H1 (cell line): ENCODE data around the gene LDLRAD1. TPM values are rescaled to one million over a fixed set of nuclear protein-coding genes. Genes with fewer than 3 reads are reported as not detected.

Experiments used
- CTCF ChIA-PET: fragments of 300-600 bp; sonication (Branson Sonifier 250); formaldehyde crosslinking; loops from one replicate; lab custom pipeline; 2021; ENCODE audit not compliant: partially characterized antibody; lab: Charles Lee
- POLR2A ChIA-PET: fragments of 300-600 bp; sonication (Branson Sonifier 250); formaldehyde crosslinking; loops from one replicate; lab custom pipeline; 2021; ENCODE audit warnings: inconsistent platforms; ENCODE audit not compliant: partially characterized antibody; lab: Charles Lee
- DNase-seq, 2 experiments: peaks; one replicate each; pipeline versions ENCODE4 v3.0.0 to v3.0.0-alpha.2; 2010 to 2022; ENCODE audit warnings: low spot score in 2 of 2, low read depth in 1 of 2, mixed read lengths in 1 of 2
- FAIRE-seq: peaks from 2 replicates; lab custom pipeline; 2011; peaks lifted over from hg19 to GRCh38; lab: Jason Lieb, UNC
- H2AFZ ChIP-seq: 2 replicates; pipeline ENCODE4 v1.8.1; 2012; ENCODE audit warnings: low read length, inconsistent platforms
- H2AK5ac ChIP-seq: 2 replicates; pipeline ENCODE4 v1.6.1; 2013; ENCODE audit warnings: low read depth, low read length
- H2BK120ac ChIP-seq: replicated peaks from 2 replicates; pipeline ENCODE3; 2013; ENCODE audit warnings: low read depth, low read length, inconsistent platforms
- H2BK12ac ChIP-seq: 2 replicates; pipeline ENCODE4 v1.6.1; 2013; ENCODE audit warnings: low read depth, low read length
- H2BK15ac ChIP-seq: 2 replicates; pipeline ENCODE4 v1.6.1; 2013; ENCODE audit warnings: low read length
- H2BK20ac ChIP-seq: 2 replicates; pipeline ENCODE4 v1.6.1; 2013; ENCODE audit warnings: low read length
- H2BK5ac ChIP-seq: 2 replicates; pipeline ENCODE4 v1.6.1; 2013; ENCODE audit warnings: low read depth, low read length
- H3K14ac ChIP-seq: 2 replicates; pipeline ENCODE4 v1.6.1; 2013; ENCODE audit warnings: inconsistent platforms; ENCODE audit not compliant: insufficient read length
- H3K18ac ChIP-seq: 2 replicates; pipeline ENCODE4 v1.6.1; 2013; ENCODE audit warnings: low read length; ENCODE audit errors: extremely low read depth
- H3K23ac ChIP-seq: 2 replicates; pipeline ENCODE4 v1.6.1; 2013; ENCODE audit warnings: inconsistent platforms; ENCODE audit not compliant: insufficient read length
- H3K23me2 ChIP-seq: 2 replicates; pipeline ENCODE4 v1.6.1; 2013; ENCODE audit warnings: low read depth, low read length
- H3K27ac ChIP-seq: 2 replicates; pipeline ENCODE4 v1.6.1; 2011; ENCODE audit warnings: low read depth, low read length, inconsistent platforms
- H3K27me3 ChIP-seq, 4 experiments: replicated peaks in 1 of 4; 1 replicate in 1 of 4; 2 replicates in 3 of 4; pipeline versions ENCODE4 v1.6.1 to v1.8.1; 2011 to 2013; ENCODE audit warnings: low read length in 3 of 4, mild to moderate bottlenecking in 3 of 4, inconsistent platforms in 2 of 4, mixed read lengths in 2 of 4, moderate library complexity in 1 of 4; ENCODE audit not compliant: control insufficient read depth in 3 of 4, insufficient read depth in 3 of 4; ENCODE audit errors: extremely low read depth in 1 of 4
- H3K36me3 ChIP-seq, 4 experiments: 2 replicates each; pipeline versions ENCODE4 v1.6.1 to v1.8.1; 2011 to 2013; ENCODE audit warnings: mild to moderate bottlenecking in 4 of 4, low read length in 3 of 4, moderate library complexity in 2 of 4, control low read depth in 1 of 4, inconsistent platforms in 1 of 4; ENCODE audit not compliant: insufficient read depth in 4 of 4, control insufficient read depth in 2 of 4
- H3K4ac ChIP-seq: replicated peaks from 2 replicates; pipeline ENCODE3; 2013; ENCODE audit warnings: low read length, low read depth, mixed read lengths, inconsistent platforms; ENCODE audit not compliant: insufficient read length
- H3K4me1 ChIP-seq, 4 experiments: replicated peaks in 1 of 4; 1 replicate in 1 of 4; 2 replicates in 3 of 4; pipeline versions ENCODE4 v1.6.1 to v1.8.1; 2011 to 2013; ENCODE audit warnings: low read length in 3 of 4, inconsistent platforms in 2 of 4, mixed read lengths in 1 of 4; ENCODE audit not compliant: insufficient read depth in 4 of 4, control insufficient read depth in 3 of 4
- H3K4me2 ChIP-seq, 2 experiments: 2 replicates each; pipeline versions ENCODE4 v1.6.1 to v1.8.1; 2011 to 2013; ENCODE audit warnings: low read depth in 2 of 2, low read length in 2 of 2, control low read depth in 1 of 2, inconsistent platforms in 1 of 2, mild to moderate bottlenecking in 1 of 2; ENCODE audit not compliant: insufficient read depth in 1 of 2
- H3K4me3 ChIP-seq, 4 experiments: fragments of 200-600, 300-600 bp in 1 of 4; sonication (generic), shearing (Covaris generic), sonication (Bioruptor Twin) in 1 of 4; 2 replicates each; pipeline versions ENCODE4 v1.5.1 to v1.8.1; 2011 to 2016; ENCODE audit warnings: low read length in 4 of 4, low read depth in 3 of 4, control low read depth in 2 of 4, inconsistent platforms in 2 of 4, mild to moderate bottlenecking in 2 of 4, mixed read lengths in 1 of 4, moderate library complexity in 1 of 4; ENCODE audit not compliant: insufficient read depth in 2 of 4; ENCODE audit errors: extremely low read depth in 1 of 4
- H3K56ac ChIP-seq: replicated peaks from 2 replicates; pipeline ENCODE3; 2013; ENCODE audit warnings: low read depth, mild to moderate bottlenecking, mixed read lengths, low read length, inconsistent platforms; ENCODE audit not compliant: insufficient read length
- H3K79me1 ChIP-seq: 2 replicates; pipeline ENCODE4 v1.6.1; 2013; ENCODE audit warnings: low read depth, low read length, control low read depth
- H3K79me2 ChIP-seq, 2 experiments: 2 replicates each; pipeline versions ENCODE4 v1.6.1 to v1.8.1; 2012 to 2013; ENCODE audit warnings: low read length in 2 of 2, mild to moderate bottlenecking in 2 of 2, inconsistent platforms in 1 of 2; ENCODE audit not compliant: insufficient read depth in 2 of 2, control insufficient read depth in 1 of 2
- H3K9ac ChIP-seq, 4 experiments: replicated peaks in 1 of 4; 1 replicate in 1 of 4; 2 replicates in 3 of 4; pipeline versions ENCODE4 v1.6.1 to v1.8.1; 2011 to 2013; ENCODE audit warnings: low read depth in 3 of 4, low read length in 3 of 4, control low read depth in 2 of 4, mild to moderate bottlenecking in 2 of 4, moderate library complexity in 2 of 4, inconsistent platforms in 1 of 4; ENCODE audit errors: extremely low read depth in 1 of 4
- H3K9me3 ChIP-seq, 2 experiments: 2 replicates each; pipeline versions ENCODE4 v1.6.1 to v1.8.1; 2012 to 2013; ENCODE audit warnings: mild to moderate bottlenecking in 2 of 2, moderate library complexity in 2 of 2, control low read depth in 1 of 2, inconsistent platforms in 1 of 2, low read depth in 1 of 2, low read length in 1 of 2, mixed read lengths in 1 of 2; ENCODE audit not compliant: insufficient read depth in 2 of 2
- H4K20me1 ChIP-seq, 2 experiments: replicated peaks in 1 of 2; 2 replicates each; pipeline versions ENCODE3 to v1.8.1; 2011 to 2013; ENCODE audit warnings: inconsistent platforms in 2 of 2, low read length in 2 of 2, mild to moderate bottlenecking in 1 of 2; ENCODE audit not compliant: insufficient read depth in 2 of 2, control insufficient read depth in 1 of 2
- H4K5ac ChIP-seq: 2 replicates; pipeline ENCODE4 v1.6.1; 2013; ENCODE audit warnings: low read length, low read depth, mixed read lengths, inconsistent platforms; ENCODE audit not compliant: insufficient read length
- H4K8ac ChIP-seq: 2 replicates; pipeline ENCODE4 v1.8.0; 2013; ENCODE audit warnings: mild to moderate bottlenecking, moderate library complexity, low read length, inconsistent platforms; ENCODE audit not compliant: insufficient read depth; ENCODE audit errors: extremely low read depth
- H4K91ac ChIP-seq: replicated peaks from 2 replicates; pipeline ENCODE3; 2013; ENCODE audit warnings: low read length, mixed read lengths, inconsistent platforms; ENCODE audit not compliant: insufficient read length
- CHD1 ChIP-seq: IDR thresholded peaks from 2 replicates; pipeline ENCODE4 v1.6.1; 2012; ENCODE audit warnings: low read depth, low read length, improper control_type of control experiment
- CHD2 ChIP-seq: IDR thresholded peaks from 2 replicates; pipeline ENCODE4 v1.6.1; 2012; ENCODE audit warnings: low read length, improper control_type of control experiment
- HDAC6 ChIP-seq: IDR thresholded peaks from one replicate; pipeline ENCODE4 v1.7.1; 2012; ENCODE audit warnings: low read depth, mild to moderate bottlenecking, inconsistent platforms, low read length, moderate library complexity
- KDM1A ChIP-seq: fragments of 200-600, 300-600 bp; sonication (generic); IDR thresholded peaks from 2 replicates; pipeline ENCODE4 v1.7.1; 2016; ENCODE audit warnings: mild to moderate bottlenecking, low read length, borderline replicate concordance
- POLR2AphosphoS5 ChIP-seq: IDR thresholded peaks from 2 replicates; pipeline ENCODE4 v1.6.1; 2011; ENCODE audit warnings: low read depth, low read length
- SAP30 ChIP-seq: fragments of 300-600 bp; sonication (generic); IDR thresholded peaks from 2 replicates; pipeline ENCODE4 v1.7.1; 2012; ENCODE audit warnings: low read length, moderate library complexity, mild to moderate bottlenecking, inconsistent platforms; ENCODE audit not compliant: insufficient read depth, insufficient replicate concordance
- SP1 ChIP-seq: IDR thresholded peaks from 2 replicates; pipeline ENCODE4 v1.6.1; 2011; ENCODE audit warnings: low read depth, low read length
- TEAD4 ChIP-seq: IDR thresholded peaks from 2 replicates; pipeline ENCODE4 v1.6.1; 2012; ENCODE audit warnings: low read depth, low read length, inconsistent platforms, mixed read lengths
- WGBS, 2 experiments: shearing (Covaris generic) in 1 of 2; methylation state at CpG; one replicate each; pipeline versions ENCODE4 v1.1.6 to v1.1.7; 2013 to 2015; ENCODE audit warnings: low lambda C conversion rate in 2 of 2, mixed read lengths in 2 of 2, inconsistent platforms in 1 of 2, low coverage in 1 of 2, missing lambda C conversion rate in 1 of 2; ENCODE audit not compliant: insufficient replicate concordance in 2 of 2, insufficient coverage in 1 of 2, insufficient read length in 1 of 2; ENCODE audit errors: extremely low coverage in 1 of 2, missing lambda C conversion rate in 1 of 2; 5-methylcytosine and 5-hydroxymethylcytosine counted together
- polyA plus RNA-seq, 7 experiments: library from polyadenylated mRNA; depleted of rRNA in 3 of 7; stranded (reverse) in 5 of 7; unstranded in 2 of 7; fragments of >200 nt in 5 of 7; fragments of 200-250 nt in 2 of 7; gene quantifications; 1 replicate in 5 of 7; 2 replicates in 1 of 7; 4 replicates in 1 of 7; pipeline versions ENCODE4 v1.2.1 to v1.2.3, GENCODE V29; 2011 to 2013; ENCODE audit warnings: missing spikeins in 2 of 7, mixed read lengths in 2 of 7
- total RNA-seq: library from RNA; stranded (reverse); fragmentation: NEBNext Ultra II Directional; extraction: Animal tissue kit (Norgen Biotek cat#: 25700); gene quantifications from 2 replicates; pipeline ENCODE4 v1.2.1, GENCODE V29; 2021
- TF ChIP-seq, protein P1 (sequence below): IDR thresholded peaks from 2 replicates; pipeline ENCODE4 v1.6.1; 2011; ENCODE audit warnings: low read depth, mild to moderate bottlenecking, low read length; ENCODE audit not compliant: insufficient read depth
- TF ChIP-seq, protein P2 (sequence below): IDR thresholded peaks from 2 replicates; pipeline ENCODE4 v1.6.1; 2012; ENCODE audit warnings: inconsistent platforms

The LDLRAD1 gene
- total and polyA plus RNA-seq, 2 of the 8 experiments (the other 6 are each of a cell fraction or from before 2014, with no cell fraction given): not detected

DNA sequence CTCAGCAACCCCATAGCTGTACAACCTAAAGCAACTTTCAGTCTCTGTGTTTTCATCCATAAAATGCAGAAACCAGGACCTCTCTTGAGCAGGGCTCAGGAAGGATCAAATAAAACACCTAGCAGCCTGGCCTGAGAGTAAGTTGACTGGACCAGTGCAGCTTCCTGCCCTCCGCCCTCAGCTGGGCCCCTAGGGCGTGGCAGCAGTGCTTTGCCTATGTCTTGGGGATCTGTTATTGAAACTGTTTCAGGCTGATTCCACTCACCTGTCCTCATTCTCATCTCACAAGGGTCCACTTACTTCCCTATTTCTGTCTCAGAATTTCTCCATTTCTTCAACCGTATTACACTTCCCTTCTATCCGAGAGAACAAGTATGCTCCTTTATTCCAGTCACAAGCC lies 54.5 kb downstream of the LDLRAD1 start:
- no peaks in the 10 kb centered on the region; a peak in 2 of 7 replicates for H3K4me1 ChIP-seq
- H2BK20ac ChIP-seq: no peak overlapping the region
- TF ChIP-seq POLR2AphosphoS5 (no peak), KDM1A (no peak), SAP30 (no peak), TEAD4 (no peak), SP1 (no peak), CHD2 (no peak), CHD1 (no peak), HDAC6 (no peak)
- TF ChIP-seq, protein P1, sequence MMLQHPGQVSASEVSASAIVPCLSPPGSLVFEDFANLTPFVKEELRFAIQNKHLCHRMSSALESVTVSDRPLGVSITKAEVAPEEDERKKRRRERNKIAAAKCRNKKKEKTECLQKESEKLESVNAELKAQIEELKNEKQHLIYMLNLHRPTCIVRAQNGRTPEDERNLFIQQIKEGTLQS: no peak
- TF ChIP-seq, protein P2, sequence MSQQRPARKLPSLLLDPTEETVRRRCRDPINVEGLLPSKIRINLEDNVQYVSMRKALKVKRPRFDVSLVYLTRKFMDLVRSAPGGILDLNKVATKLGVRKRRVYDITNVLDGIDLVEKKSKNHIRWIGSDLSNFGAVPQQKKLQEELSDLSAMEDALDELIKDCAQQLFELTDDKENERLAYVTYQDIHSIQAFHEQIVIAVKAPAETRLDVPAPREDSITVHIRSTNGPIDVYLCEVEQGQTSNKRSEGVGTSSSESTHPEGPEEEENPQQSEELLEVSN: no peak
- TF ChIP-seq, all 59 proteins: peak for 0
- Histone ChIP-seq H3K27me3 (no peaks in the 10 kb centered on the region), H4K91ac (no peak overlapping the region), H3K4me3 (no peak overlapping the region), H3K9me3 (no peaks in the 10 kb centered on the region), H3K23me2 (no peaks in the 10 kb centered on the region), H3K79me2 (no peaks in the 10 kb centered on the region), H2BK12ac (no peak overlapping the region), H3K36me3 (peaks cover 21 to 57% (median 36%) of the 10 kb centered on the region in 4 experiments), H4K20me1 (peaks cover 0 to 2% of the 10 kb centered on the region in 2 experiments), H2AK5ac (no peak overlapping the region), H2BK120ac (no peak overlapping the region), H2BK15ac (no peak overlapping the region), H3K79me1 (no peaks in the 10 kb centered on the region; the same call in 1 of the 2 replicates), H2BK5ac (no peak overlapping the region), H3K4me2 (no peak overlapping the region), H2AFZ (no peak overlapping the region), H3K27ac (no peak overlapping the region), H4K5ac (no peak overlapping the region), H3K9ac (no peak overlapping the region), H3K18ac (no peak overlapping the region), H3K56ac (no peak overlapping the region), H3K4ac (no peak overlapping the region), H3K14ac (no peak overlapping the region), H4K8ac (no peak overlapping the region), H3K23ac (no peak overlapping the region)
- FAIRE-seq (no peak), DNase-seq (no peak)
- 82 to 100% methylated on average over 2 to 4 of the region's 4 CpGs for WGBS, 2 experiments
- ChIA-PET CTCF (interaction anchor here (0.9 to 7.2 kb wide), 3 partner anchors 10 to 102 kb away, joined by 3 to 114 read pairs (median 3); no protein-coding TSS in a partner anchor), POLR2A (interaction anchor here (1.2 to 1.4 kb wide), 2 partner anchors 14 to 107 kb away, joined by 3 read pairs; no protein-coding TSS in a partner anchor)
